ENCODE data around the gene C5orf22. TPM values are rescaled to one million over a fixed set of nuclear protein-coding genes. Genes with fewer than 3 reads are reported as not detected.
"Not testable (repeated sequence)": the region's sequence is repeated elsewhere in the genome, so short reads cannot be mapped to it uniquely, and the experiment has no call there.

C5orf22 gene
- total RNA-seq, 1 donor from 2014 or later, result 18.7 TPM

DNA sequence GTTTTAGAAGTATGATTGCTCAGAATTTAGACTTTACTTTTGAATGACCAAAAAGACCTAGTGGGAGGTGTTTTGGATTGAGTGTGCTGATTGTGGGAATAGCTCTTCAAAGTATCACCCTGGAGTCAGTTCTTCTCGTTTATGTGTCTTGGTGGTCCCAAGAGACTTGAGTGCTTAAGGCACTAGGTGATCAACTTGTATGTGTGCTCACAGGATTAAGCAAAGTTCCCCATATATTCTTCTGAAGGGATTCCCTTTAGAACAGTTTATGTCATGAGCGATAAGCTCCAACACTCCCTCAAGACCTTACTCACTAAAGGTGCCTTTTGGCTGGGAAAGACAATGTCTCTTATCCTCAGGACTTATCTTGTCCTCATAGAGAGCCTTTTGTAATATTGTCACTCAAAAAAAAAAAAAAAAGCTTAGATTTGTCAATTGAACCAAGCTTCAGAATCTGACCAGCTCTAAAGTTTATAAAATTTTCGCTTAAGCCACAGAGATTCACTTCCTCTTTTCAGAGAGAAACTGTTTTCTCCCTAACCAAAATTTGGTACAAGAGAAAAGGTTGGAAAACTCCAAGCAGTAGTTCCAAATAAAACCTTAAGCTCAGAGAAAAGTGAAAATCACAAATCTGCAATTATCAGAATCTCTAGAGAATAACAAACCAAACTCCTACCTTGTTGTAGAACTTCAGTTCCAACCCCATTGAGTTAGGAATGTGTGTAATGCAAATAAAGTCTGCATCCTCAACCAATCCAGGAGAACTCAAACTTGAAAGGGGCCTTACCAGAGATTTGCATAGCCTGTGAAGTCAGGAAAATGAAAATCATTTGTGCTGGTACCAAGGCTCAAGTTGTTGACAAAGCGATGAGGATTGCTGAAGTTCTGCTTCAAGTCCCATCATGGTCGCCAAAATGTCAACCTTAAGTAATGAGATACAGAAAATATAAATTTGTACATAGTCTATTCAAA lies 66.8 kb downstream of the C5orf22 start:
- DNase-seq (ENCODE audit: extremely low read depth, low read depth, low spot score), result no peak

DNA sequence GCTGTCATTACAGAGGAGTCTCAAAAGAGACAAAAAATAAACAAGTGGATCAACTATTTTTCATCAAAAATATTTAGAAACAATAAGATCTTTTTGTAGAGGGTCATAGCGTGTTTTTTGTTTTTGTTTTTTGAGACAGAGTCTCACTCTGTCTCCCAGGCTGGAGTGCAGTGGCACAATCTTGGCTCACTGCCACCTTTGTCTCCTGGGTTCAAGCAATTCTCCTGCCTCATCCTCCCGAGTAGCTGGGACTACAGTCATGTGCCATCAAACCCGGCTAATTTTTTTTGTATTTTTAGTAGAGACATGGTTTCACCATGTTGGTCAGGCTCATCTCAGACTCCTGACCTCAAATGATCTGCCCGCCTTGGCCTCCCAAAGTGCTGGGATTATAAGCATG lies 70.2 kb downstream of the C5orf22 start:
- not testable (repeated sequence) for DNase-seq (ENCODE audit: extremely low read depth, low read depth, low spot score)

DNA sequence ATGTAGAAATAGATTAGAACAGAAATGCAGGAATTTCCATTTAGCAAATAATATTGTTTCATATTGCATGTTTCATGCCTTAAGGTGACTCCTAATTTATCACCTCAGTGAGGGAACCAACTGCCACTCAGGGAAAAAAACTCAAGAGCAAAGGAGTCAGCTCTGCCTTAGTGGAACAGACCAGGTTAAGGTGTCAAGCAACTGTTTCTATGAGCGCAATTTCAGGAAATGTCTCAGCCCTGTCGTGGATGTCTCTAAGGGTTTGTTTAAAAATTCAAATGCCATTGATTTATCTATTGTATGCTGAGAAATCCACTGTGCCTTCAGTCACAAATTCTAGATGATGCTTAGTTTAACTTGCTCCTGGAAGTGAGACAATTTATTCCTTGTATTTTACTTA lies 72.1 kb downstream of the C5orf22 start:
- DNase-seq (ENCODE audit: extremely low read depth, low read depth, low spot score), result no peak

DNA sequence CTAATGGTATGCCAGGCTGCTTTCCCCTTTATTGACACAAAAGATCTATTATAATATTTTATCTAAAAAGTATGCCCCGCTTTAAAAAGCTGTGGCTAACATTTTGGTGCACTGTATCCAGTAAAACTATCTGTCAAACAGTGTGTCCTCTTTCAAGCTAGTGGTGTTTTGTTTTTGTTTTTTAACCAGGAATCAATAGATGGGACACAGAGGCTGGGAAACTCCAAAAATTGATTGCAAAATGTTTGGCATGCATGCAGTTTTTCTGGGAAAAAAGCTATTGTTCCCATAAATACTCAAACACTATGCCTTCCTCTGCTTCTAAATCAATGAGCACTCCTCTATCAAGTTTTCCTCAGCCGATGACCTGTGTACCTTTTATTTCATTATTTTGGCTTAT lies 72.5 kb downstream of the C5orf22 start:
- DNase-seq (ENCODE audit: extremely low read depth, low read depth, low spot score), result no peak

Other genes starting within 250 kb of the C5orf22 start
- 44.1 and 57.8 TPM in 2 replicates for gene DROSHA, start 208 bp upstream of the C5orf22 start, total RNA-seq
- 8.4 and 20.3 TPM in 2 replicates for gene PDZD2, start 106.8 kb downstream of the C5orf22 start, total RNA-seq